ENCODE results near the gene AHDC1.

AHDC1 gene

DNA sequence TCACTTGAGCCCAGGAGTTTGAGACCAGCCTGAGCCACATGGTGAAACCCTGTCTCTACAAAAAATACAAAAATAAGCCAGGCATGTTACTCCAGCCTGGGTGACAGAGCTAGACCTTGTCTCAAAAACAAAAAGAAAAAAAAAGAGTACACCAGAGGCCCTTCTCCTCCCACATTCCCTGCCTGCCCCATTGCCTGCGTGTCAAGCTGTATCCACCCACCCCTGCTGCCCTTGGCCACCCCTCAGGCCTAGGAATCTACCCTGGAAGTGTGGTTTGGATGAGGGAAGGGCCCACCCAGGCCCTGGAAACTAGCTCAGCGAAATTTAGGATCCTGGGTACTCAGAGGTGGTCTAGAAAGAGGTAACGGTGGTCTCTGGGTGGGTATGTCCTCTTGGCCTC lies 88.3 kb downstream of the AHDC1 start:
- no peak for DNase-seq (ENCODE audit: extremely low read depth, insufficient read length)
- H3K4me3 ChIP-seq (replicated peaks; ENCODE audit: low read depth, low read length), result no peak overlapping the region
- TF ChIP-seq, protein P1, sequence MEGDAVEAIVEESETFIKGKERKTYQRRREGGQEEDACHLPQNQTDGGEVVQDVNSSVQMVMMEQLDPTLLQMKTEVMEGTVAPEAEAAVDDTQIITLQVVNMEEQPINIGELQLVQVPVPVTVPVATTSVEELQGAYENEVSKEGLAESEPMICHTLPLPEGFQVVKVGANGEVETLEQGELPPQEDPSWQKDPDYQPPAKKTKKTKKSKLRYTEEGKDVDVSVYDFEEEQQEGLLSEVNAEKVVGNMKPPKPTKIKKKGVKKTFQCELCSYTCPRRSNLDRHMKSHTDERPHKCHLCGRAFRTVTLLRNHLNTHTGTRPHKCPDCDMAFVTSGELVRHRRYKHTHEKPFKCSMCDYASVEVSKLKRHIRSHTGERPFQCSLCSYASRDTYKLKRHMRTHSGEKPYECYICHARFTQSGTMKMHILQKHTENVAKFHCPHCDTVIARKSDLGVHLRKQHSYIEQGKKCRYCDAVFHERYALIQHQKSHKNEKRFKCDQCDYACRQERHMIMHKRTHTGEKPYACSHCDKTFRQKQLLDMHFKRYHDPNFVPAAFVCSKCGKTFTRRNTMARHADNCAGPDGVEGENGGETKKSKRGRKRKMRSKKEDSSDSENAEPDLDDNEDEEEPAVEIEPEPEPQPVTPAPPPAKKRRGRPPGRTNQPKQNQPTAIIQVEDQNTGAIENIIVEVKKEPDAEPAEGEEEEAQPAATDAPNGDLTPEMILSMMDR (IDR thresholded peaks at IDR 0.05; ENCODE audit: insufficient read depth, low read length, poor library complexity, severe bottlenecking), result no peak
- no peaks in the 10 kb centered on the region for H3K36me3 ChIP-seq (ENCODE audit: control insufficient read depth, insufficient read depth, low read length)
- no peaks in the 10 kb centered on the region for H3K27me3 ChIP-seq (replicated peaks; ENCODE audit: control insufficient read depth, insufficient read depth, low read length)

DNA sequence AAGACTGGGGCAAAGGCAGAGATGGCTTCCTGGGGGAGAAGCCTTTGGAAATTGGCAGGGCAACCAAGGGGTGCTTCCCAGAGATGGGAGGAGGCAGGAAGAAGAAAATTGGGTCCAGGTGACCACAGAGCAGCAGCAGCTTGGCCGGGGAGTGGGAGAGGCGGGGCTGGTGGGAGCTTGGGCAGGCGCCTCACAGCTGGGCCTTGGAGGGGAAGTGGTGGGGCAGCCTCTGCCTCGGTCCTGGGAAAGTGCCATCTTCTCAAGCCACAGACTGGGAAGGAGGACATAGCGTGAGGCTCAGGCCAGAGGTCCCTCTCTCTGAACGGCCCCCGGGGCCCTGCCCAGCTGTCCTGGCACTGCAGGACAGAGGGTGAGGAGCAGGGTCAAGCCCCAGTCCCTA lies 90.0 kb downstream of the AHDC1 start:
- H3K27me3 ChIP-seq (replicated peaks; ENCODE audit: control insufficient read depth, insufficient read depth, low read length), result no peaks in the 10 kb centered on the region
- TF ChIP-seq, protein P1 (IDR thresholded peaks at IDR 0.05; ENCODE audit: insufficient read depth, low read length, poor library complexity, severe bottlenecking), result no peak
- H3K36me3 ChIP-seq (ENCODE audit: control insufficient read depth, insufficient read depth, low read length), result no peaks in the 10 kb centered on the region
- no peak overlapping the region for H3K4me3 ChIP-seq (replicated peaks; ENCODE audit: low read depth, low read length)
- no peak for DNase-seq (ENCODE audit: extremely low read depth, insufficient read length)

DNA sequence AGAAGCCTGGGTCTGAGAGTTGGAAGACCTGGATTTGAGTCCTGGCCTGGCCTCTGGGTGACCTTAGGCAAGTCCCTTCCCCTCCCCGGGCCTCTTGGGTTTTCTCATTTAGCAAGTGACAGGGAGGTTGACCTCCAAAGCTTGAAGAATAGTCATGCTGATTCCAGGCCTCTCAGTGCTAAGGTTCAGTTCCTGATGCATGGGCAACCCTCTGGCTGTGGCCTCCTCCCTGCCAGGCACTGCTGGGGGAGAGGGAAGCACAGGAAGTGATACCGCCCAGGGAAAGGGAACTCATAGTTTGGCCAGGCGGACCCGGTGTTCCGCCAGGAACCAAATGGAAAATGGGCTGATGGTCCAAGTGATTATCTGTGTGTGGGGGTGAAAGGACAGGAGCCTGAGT lies 90.4 kb downstream of the AHDC1 start:
- Histone ChIP-seq H3K36me3 (ENCODE audit: control insufficient read depth, insufficient read depth, low read length) (no peaks in the 10 kb centered on the region), H3K4me3 (replicated peaks; ENCODE audit: low read depth, low read length) (no peak overlapping the region), H3K27me3 (replicated peaks; ENCODE audit: control insufficient read depth, insufficient read depth, low read length) (no peaks in the 10 kb centered on the region)
- no peak for DNase-seq (ENCODE audit: extremely low read depth, insufficient read length)
- TF ChIP-seq, protein P1 (IDR thresholded peaks at IDR 0.05; ENCODE audit: insufficient read depth, low read length, poor library complexity, severe bottlenecking), result no peak

DNA sequence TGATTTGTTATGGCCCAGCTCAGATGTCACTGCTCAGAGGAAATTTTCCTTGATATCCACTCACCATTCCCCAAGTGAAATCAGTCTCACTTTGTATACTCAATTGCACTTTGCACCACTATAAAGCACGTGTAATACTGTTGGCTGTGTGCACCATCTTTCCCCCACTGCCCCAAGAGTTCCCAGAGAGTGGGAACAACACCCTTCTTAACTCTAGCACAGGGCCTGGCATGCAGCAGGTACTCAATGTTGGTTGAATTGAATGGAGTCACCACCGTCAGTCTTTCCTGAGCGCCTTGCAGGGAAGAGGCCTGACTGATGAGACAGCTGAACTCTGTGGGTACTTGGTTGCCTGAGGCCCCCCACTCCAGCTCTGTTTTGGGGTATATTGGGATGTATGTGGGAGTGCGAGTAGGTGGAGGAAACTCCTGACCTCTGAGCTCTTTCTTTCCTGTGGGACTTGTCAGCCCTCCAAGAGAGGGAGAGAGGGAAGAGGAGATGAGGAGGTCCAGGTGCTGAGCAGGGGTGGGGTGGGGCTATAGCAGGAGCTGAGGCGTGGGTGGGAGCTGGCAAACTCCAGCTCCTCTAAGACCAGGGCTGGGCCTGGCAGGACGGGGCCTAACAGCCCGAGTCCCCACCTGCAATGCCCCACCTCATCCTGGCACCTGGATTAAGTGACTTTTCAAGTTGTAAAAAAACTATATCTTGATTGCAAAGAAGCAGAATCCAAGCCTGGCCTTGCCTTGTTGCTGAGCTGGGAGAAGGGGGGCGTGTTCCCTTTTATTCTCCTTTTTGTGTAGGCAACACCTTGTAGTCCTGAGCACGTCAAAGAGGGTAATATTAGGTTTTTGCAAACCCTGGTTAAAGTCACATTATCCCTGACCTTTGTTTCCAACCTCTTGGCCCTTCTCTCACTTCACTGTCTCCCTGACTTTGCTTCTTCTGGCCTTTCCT lies 94.5 kb downstream of the AHDC1 start:
- Histone ChIP-seq H3K4me3 (replicated peaks; ENCODE audit: low read depth, low read length) (no peak overlapping the region), H3K27me3 (replicated peaks; ENCODE audit: control insufficient read depth, insufficient read depth, low read length) (no peaks in the 10 kb centered on the region), H3K36me3 (ENCODE audit: control insufficient read depth, insufficient read depth, low read length) (no peaks in the 10 kb centered on the region)
- TF ChIP-seq, protein P1 (IDR thresholded peaks at IDR 0.05; ENCODE audit: insufficient read depth, low read length, poor library complexity, severe bottlenecking), result no peak
- DNase-seq (ENCODE audit: extremely low read depth, insufficient read length), result no peak

DNA sequence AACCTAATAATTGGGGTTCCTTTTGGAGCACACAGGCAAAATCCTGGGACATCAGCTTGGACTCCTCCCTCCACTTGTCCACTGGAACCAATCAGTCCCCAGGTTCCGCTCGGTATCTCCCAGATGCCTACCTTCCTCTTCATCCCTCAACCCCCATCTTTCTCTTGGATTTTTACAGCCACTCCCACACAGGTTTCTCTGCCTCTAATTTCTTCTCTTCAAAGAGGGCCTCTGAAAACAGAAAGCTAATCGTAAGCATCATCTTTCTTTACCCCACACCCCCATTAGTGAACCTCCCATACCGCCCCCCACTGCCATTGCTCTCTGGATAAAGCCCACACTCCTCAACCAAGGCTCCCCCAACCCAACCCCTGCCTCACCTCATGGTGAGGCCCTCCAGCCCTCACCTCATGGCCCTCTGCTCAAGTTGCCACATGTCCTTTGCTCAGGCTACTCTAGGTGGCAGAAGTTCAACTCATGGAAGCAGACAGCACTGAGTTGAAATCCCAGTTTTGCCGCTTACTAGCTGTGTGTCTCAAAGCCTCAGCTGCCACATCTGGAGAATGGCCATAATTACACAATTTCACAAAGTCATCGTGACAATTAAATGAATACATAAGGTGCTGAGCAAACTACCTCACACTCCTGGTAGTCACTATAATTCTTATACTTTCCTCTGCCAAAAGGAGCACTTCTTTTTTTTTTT lies 95.8 kb downstream of the AHDC1 start:
- no peaks in the 10 kb centered on the region for H3K27me3 ChIP-seq (replicated peaks; ENCODE audit: control insufficient read depth, insufficient read depth, low read length)
- no peak for DNase-seq (ENCODE audit: extremely low read depth, insufficient read length)
- no peaks in the 10 kb centered on the region for H3K36me3 ChIP-seq (ENCODE audit: control insufficient read depth, insufficient read depth, low read length)
- TF ChIP-seq, protein P1 (IDR thresholded peaks at IDR 0.05; ENCODE audit: insufficient read depth, low read length, poor library complexity, severe bottlenecking), result peak; percentile 22
- no peak overlapping the region for H3K4me3 ChIP-seq (replicated peaks; ENCODE audit: low read depth, low read length)
